ENCODE data around the gene OR10X1.

OR10X1 gene, protein sequence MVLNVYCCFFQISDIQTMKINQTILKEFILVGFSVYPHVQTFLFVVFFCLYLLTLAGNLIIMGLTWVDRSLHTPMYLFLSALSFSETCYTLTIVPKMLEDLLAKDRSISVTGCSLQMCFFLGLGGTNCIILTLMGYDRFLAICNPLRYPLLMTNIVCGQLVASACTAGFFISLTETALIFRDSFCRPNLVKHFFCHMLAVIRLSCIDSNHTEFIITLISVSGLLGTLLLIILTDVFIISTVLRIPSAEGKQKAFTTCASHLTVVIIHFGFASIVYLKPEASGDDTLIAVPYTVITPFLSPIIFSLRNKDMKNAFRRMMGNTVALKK

DNA sequence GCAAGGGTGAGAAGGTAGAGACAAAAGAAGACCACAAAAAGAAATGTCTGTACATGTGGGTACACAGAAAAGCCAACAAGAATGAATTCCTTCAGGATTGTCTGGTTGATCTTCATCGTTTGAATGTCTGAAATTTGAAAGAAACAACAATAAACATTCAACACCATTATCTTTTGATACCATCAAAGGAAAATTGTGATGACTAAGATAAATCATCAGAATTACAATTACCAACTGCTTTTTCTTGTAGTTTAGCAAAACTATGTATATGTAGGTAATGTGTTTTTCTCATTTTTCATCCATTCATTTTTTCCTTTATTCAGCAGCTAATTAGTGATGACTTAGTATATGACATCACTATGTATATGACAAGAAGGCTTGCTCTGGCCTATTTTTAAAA lies at the start of gene OR10X1:
Gene OR10X1, minus strand, starts transcription at position 167 of the 400 bp plus-strand sequence. Its CDS starts 0 bp downstream, at position 167.
- no peak for DNase-seq

DNA sequence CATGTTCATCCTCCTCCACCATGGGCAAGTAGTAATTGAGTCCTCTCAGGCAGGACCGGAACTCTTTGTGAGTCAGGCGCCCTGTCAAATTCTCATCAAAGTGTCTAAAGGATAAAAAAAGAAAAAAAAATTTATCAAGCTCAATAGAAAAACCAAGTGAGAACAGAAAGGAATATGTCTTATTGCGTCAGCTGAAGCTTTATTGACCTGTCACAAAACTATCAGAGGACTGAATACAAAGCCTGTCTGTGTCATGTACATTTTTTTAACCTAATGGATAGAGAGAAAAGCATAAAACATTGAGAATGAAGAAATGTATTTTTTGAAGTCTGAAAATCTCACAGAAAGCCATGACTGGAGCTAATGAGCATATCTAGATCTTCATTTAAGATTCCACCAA lies 34.1 kb upstream of the OR10X1 start:
- no peak for DNase-seq

DNA sequence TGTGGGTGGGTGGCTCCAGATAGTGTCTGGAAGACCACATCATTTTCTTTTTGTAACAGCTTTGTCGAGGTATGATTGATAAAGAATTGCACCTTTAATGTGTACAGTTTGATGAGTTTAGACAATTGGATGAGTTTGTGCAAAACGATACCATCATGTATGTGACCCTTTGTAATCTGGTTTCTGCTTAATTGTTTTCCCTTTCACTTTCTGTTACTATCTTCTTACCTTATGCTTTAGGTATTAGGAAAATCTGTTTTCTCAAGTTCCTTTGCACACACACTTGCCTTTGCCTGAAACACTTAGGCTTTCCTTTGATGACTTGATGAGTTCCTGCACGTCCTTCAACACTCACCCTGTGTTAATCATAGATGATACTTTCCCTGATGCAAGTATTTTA lies 32.2 kb upstream of the OR10X1 start:
- no peak for DNase-seq

DNA sequence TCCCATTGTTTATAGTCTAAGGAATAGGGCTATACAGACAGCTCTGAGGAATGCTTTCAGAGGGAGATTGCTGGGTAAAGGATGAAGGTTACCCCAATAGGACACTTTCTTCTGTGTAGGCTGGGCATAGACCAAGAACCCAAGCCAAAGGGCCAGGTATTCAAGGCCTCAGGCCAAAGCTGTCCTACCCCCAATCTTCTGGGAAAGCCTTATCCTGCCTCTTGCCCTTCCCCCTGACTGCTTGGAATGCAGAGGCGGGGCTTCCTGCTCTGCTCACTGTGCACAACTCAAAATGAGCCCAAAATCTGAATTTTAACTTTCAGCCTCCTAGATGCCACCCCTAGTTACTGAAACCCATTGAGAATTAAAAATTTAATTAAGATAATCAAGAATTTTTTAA lies 27.6 kb upstream of the OR10X1 start:
- no peak for DNase-seq

DNA sequence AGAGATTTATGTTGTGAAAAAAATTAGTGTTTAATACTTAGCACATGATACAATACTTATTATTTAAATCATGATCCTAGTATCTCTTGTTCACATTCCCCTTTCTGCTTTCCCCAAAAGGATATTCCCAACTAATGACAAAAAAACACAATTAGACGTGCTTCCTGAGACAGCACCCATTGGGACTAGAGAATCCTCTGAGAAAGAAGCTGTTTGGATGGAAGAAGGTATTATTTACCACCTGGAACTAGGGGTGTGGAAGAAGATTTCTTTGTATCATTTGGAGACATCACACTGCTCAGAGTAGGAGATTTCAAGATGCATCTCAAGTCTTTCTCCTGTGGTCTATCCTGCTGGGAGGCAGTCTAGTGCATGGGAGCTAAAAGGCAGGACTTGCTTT lies 25.3 kb upstream of the OR10X1 start, which contains the start of gene OR10Z1:
Gene OR10Z1, plus strand, starts transcription at position 301 of the 400 bp plus-strand sequence. CDS start 1,171 bp downstream, outside the sequence.
- no peak for DNase-seq

DNA sequence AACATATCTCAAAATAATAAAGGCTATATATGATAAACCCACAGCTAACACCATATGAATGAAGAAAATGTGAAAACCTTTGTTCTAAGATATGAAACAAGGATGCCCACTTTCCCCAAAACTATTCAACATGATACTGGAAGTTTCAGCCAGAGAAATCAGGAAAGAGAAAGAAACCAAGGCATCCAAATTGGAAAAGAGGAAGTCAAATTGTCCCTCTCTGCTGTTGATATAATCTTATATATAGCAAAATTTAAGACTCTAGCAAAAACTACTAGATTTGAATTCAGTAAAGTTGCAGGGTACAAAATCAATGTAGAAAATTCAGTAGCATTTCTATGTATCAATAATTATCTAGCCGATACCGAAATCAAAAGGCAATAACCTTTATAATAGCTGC lies 21.0 kb upstream of the OR10X1 start:
- DNase-seq: no peak

DNA sequence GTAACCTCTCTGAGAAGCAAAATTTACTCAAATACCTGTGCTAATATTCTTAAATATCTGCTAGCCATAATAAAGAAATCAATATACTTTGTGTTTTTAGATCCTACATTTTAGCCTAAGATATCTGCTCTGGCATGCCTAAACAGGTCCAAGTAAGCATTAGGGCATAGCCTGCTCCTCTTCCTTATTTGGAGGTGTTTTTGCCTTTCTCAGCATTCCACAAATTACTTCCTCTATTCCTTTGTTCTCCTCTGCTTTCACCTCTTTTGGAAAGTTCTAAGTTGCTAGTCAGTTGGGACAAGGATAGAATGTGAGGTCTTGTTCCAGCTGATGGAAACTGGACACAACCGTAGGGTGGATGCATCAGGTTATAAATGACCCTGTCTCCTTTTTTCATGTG lies 7.2 kb upstream of the OR10X1 start:
- DNase-seq: no peak

DNA sequence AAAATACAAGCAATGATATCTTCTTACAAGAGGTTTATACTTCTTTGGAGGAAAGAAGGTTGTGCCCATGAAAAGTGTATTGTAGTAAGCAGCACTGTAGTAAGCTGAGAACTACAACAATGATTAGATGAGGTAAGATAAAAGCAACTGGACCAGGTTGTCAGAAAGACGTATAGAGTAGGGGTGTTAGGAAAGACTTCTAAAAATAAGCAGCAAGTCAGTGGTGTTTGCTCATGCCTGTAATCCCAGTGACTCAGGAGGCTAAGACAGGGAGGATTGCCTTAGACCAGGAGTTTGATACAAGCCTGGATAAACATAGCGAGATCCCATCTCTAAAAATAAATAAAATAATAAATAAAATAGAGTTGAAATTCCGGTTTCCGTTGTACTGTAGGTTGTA lies 4.3 kb upstream of the OR10X1 start:
- no peak for DNase-seq

DNA sequence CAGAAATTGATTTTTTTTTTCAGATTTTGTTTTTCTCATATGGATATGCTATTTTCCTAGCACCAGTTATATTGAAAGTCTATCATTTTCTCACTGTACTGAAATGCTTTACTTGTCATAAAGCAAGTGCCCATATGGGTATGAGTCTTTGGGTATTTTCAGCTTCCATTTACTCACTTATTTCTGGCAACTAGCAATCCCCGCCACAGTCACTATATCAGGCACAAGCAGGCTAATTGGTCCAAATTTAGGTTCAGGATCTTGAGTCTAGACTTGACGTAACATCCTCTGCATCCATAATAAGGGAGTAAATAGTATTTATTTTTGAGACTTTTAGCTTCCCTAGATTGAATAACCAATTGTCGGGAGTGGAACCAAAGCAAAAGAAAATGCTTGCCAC lies 2.1 kb downstream of the OR10X1 start:
- no peak for DNase-seq

DNA sequence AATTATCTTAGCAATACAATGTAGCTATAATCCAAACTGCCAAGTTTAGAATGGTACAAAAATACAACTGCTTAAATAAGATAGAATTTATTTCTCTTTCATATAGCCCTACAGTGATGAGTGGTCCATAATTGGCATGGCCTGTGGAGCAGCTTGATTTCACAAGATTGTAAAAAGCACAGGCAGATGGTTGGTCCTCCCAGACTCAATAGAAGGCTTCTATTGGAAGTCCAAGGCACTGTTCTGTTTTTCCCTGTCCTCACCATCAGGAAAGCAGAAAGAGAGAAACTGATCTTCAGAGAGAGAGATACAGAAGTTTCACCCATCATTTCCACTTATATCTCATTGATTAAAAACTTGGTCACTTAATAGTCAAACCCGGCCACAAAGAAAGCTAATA lies 7.5 kb downstream of the OR10X1 start:
- DNase-seq: no peak

DNA sequence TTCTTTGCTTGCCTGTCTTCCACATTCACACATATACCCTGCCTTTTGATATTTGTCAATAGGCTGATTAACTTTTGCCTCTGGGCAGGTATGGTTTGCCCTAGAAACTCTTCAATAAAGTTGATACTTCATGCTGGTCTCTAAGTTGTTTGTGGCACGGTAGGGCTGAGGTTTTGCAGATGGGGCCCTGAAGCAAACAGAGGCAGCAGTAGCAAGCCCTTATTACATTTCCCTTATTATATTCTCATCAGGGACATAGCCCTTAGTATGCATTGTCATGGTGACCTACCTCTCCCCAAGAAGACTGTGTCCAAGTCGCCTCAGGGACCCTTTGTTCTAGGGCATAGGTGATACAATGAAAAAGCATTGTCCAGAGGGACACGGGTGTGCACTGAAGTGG lies 9.2 kb downstream of the OR10X1 start, which contains the start of gene OR6P1:
Gene OR6P1, minus strand, starts transcription at position 101 of the 400 bp plus-strand sequence. CDS start 6,976 bp downstream, outside the sequence.
- DNase-seq: no peak

DNA sequence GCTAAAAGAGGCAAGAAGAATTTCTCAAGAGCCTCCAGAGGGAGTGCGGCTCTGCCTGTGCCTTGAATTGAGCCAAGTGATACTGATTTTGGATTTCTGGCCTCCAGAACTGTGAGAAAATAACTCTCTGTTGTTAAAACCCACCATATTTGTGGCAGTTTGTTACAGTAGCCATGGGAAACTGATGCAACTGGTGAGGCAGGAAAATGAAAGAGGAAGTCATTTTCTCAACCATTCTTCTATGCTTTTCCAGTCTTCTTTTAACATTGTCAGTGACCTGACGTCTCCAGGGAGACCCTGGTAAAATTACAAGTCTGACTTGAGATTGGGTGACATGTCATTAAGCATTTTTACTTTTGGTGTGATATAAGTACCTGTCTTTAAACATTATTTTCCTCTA lies 15.1 kb downstream of the OR10X1 start:
- no peak for DNase-seq

DNA sequence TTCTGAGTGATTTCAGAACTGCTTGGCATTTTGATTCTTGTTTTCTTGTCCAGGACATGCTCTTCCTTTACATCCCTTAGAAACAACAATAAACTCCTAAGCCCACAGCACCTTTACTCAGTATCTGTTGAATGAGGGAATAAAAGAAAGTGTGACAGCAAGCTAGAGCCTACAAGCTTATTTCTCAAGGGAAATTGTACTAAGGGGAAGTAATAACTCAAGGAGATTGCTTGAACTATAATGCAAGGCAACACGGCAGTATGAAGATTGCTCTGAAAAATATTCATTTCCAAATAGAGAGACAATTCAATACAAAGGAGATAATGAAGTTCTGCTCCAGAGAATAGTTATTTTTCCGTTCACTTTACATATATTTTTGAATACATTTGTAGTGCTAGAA lies 15.8 kb downstream of the OR10X1 start:
- DNase-seq: no peak

DNA sequence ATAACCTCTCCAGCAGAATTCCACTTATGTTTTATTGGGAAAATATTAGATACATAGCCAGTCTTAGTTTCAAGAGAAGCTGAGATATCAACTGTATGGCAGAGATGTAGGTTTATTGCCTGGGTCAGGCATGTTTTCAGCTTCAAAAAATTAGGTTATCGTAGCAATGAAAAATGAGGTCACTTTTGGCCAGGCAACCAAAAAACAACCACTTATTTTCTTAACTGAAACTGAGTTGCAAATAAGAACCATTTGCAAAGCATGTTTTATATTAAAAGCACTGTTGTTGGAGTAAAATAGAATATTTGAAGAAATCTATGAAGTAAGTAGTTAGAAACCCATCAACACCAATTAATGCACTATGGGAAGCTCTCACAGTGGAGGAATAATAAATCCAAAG lies 20.0 kb downstream of the OR10X1 start:
- DNase-seq: no peak

DNA sequence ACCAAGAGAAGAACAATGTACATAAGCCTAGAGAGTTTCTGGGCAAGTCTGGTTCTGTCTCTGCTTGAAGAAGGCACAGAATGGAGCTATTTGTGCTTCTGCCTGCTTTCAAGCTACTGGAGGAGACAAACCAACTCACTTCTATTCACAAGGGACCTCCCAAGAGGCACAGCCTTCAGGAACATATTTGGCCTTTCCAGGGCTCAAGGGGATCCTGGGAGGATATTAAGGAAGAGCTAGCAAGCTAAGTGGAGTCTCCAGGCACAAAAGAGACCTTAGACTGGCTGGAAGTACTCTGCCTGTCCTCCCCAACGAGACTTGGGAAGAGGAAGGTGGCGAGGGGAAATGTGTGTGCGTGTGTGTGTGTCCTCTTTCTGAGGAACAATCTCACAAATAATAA lies 25.3 kb downstream of the OR10X1 start, which contains the start of gene OR6Y1:
Gene OR6Y1, minus strand, starts transcription at position 54 of the 400 bp plus-strand sequence. CDS start 6,300 bp downstream, outside the sequence.
- DNase-seq: no peak

DNA sequence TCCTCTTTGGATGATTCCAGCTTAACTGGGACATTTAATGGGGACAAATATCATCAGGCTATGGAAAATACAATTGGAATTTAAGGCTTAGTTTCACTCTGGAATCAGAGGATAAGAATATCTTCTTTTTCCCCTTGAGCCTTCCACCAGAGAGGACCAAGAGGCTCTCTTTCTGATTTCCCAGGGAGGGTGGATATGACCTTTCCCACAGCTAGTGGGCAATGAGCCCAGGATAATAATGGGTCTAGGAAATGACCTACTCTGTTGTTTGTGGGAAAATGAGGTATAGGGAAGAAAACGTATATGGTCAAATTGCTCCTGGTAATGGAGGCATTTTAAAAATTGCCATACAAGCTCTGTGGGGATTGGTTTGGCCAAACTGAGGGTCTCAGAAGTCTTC lies 27.4 kb downstream of the OR10X1 start:
- no peak for DNase-seq

DNA sequence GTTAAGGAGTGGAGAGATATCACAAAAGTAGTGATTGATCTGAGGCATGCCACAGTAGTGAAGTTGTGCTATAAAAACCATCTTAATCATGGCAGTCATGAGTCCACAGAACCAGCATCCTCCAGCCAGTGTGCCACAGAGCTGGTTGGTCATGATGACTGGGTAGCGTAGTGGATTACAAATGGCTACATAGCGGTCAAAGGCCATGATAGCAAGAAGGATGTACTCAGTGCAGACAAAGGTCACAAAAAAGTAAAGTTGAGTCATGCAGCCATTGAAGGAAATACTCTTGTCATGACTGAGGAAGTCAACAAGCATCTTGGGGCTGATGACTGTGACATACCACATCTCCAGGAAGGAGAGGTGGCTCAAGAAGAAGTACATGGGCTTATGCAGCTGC lies 32.2 kb downstream of the OR10X1 start:
- DNase-seq: no peak

DNA sequence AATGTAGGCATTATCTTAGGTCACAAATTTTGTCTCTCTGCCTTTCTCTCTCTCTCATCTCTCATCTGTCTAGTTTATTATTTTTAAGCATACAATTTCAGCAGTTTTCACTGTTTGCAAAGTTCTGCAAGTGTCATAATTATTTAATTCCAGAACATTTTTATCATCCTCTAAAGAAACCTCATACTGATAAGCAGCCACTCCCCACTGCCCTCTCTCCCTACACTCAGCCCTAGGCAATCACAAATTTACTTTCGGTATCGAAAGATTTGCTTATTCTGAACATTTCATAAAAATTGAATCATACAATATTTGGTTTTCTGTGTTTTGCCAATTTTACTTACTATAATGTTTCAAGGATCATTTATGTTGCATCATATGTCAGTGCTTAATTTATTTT lies 42.1 kb downstream of the OR10X1 start:
- no peak for DNase-seq

DNA sequence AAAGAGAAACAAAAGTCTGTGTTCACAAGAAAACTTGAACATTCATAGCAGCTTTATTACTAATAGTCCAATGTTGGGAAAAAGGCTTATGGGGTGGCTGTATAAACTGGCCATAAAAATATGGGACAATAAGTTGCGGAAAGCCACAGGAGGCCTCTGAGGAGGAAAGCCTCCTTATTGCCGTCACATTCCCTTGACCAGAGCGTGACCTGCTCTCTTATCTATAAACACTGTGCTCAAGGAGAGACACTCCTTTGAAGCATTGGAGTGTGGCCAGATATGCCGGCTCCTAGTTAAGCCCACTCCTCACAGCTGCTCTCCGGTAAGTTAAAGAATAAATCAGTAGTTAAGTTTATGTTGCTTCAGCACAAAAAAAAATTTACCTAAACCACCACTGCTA lies 45.2 kb downstream of the OR10X1 start:
- no peak for DNase-seq
